GM21737 (cell line): Measurements from ENCODE around the gene COLGALT1.
A peak's percentile ranks its signal among the peaks of the same experiment; 100 is the strongest.
"Not testable (repeated sequence)": the region's sequence is repeated elsewhere in the genome, so short reads cannot be mapped to it uniquely, and the experiment has no call there.

Experiments used
- ATAC-seq: cut with Tn5 transposase; IDR thresholded peaks from one replicate; pipeline ENCODE4 v1.9.1; 2021; ENCODE audit warnings: mild to moderate bottlenecking, moderate library complexity; ENCODE audit not compliant: unreplicated experiment

Gene COLGALT1

DNA sequence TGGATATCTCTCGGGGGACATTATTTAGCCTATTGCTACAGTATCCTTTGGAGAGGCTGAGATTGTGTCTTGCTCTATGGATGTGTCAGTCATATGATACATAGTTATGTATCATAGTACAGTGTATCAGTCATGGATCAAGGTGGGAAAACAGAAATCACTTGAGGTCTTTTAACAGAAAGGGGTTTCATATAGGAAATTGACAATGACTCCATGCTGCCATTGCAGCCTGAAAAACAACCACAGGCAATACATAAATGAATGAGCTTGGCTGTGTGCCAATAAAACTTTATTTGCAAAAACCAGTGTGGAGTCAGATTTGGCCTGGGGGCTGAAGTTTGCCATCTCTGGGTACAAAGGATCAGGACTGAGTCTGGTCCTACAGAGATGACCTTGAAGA is 35.4 kb downstream of the COLGALT1 start:
- no peak for ATAC-seq

DNA sequence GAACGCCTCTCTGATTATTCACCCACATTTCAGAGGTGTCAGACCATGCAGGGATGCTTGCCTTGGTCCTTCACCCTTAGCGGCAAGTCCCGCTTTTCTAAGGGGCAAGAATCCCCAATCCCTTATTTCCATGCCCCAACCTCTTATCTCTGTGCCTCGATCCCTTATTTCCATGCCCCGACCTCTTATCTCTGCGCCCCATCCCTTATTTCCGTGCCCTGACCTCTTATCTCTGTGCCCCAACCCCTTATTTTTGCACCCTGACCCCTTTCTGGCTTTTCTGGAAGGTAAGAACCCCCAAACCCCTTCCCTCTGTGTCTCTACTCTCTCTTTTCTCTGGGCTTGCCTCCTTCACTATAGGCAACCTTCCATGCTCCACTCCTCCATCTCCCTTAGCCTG is 38.8 kb downstream of the COLGALT1 start:
- not testable (repeated sequence) for ATAC-seq

DNA sequence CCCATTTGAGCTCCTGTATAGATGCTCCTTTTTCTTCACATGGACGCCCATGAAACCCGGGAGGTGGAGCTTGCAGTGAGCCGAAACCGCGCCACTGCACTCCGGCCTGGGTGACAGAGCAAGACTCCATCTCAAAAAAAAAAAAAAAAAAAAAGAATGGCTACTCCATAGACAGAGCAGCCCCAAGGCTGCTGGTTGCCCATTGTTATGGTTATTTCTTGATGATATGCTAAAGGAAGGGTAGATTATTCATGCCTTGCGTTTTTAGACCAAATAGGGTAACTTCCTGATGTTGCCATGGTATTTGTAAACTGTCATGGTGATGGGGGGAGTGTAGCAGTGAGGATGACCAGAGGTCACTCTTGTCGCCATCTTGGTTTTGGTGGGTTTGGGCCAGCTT is 42.6 kb downstream of the COLGALT1 start:
- ATAC-seq = not testable (repeated sequence)

DNA sequence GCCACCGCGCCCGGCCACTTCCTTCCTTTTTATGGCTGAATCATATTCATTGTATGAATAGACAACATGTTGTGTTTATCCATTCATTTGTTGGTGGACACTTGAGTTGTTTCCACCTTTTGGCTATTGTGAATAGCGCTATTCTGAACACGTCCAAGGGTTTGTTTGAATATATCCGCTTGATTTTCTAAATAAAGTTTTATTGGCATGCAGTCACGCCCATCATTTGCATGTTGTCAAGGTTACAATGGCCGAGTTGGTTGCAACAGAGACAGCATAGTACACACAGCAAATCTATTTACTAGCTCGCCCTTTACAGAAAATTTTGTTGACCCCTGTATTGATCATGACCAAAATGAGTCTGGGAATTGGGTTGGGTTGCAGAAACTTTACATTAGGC is 43.5 kb downstream of the COLGALT1 start:
- no peak for ATAC-seq

DNA sequence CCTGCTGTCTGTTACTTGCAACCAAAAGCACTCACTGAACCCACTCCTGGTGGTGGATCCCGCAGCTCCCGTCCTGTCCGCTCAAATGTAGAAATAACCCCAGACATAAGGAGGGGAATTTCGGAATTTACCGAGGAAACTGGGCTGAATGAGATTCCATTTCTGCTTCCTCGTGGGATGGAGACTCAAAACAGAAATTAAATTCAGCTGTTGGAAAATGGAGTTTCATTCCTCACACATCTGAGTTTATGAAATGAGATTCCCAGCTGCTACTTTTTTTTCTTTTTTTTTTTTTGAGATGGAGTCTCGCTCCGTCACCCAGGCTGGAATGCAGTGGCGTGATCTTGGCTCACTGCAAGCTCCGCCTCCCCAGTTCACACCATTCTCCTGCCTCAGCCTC is 44.3 kb downstream of the COLGALT1 start:
- ATAC-seq = no peak

DNA sequence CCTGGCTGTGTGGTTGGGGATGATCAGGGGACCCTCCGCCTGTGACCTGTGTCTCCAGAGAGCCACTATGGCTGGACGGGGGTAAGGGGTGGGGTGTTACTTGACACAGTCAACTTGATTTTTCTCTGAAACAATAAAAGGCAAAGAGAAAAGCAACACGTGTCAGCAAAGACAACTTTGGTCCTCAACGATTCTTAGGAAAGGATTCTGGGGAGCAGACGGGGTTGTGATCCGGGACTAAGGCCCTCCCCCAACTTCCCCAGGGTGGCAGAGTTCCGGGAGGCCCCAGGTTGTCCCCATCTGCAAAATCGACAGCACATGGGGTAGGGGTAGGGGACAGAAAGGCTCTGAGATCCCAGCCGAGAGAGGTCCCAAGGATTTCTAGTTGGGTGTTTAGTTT is 46.2 kb downstream of the COLGALT1 start:
- no peak for ATAC-seq

DNA sequence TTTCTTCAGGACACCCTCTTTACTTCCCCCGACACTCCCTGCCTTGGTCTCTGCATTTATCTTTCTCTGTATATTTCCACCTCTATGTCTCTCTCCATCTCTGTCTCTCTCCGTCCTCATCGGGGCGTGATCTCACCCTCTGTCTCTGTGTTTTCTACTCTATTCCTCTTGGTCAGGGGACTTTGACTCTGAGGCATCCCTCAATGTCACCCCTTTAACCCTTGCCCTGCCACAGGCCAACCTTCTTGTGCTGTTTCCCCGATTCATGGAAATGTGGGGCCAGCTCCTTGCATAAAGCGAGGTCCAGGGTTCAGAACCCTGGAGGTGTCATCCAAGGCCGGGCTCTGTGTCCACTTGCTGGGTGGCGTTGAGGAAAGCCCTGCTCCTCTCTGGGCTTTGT is 46.8 kb downstream of the COLGALT1 start:
- no peak for ATAC-seq

DNA sequence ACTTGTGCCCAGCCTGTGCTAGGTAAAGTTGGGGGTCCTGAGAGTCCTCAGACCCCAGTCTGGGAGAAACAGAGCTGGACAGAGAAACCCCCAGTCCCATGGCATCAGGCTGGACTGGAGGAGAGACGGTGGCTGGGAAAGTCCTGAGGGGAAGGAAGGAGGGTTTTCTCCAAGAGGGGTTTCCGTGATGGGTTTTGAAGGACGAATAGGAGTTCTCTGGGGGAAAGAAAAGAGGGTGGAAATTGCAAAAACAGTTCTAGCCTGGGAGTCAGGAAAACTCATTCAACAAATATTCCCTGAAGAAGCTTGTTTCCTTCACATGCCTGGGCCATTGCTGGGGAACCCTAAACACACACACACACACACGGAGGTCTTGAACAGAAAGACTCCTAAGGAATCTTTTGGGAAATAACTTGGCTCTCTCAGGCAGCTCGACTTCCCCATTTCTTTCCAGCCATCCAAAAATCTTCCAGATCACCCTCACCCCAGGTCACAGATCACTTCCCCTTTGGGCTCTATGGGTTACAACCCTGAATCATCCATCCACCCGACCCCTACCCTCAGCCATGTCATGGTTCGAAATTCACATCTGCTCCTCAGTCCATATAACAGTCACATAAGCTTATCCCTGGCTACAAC is 47.5 kb downstream of the COLGALT1 start:
- ATAC-seq = no peak

DNA sequence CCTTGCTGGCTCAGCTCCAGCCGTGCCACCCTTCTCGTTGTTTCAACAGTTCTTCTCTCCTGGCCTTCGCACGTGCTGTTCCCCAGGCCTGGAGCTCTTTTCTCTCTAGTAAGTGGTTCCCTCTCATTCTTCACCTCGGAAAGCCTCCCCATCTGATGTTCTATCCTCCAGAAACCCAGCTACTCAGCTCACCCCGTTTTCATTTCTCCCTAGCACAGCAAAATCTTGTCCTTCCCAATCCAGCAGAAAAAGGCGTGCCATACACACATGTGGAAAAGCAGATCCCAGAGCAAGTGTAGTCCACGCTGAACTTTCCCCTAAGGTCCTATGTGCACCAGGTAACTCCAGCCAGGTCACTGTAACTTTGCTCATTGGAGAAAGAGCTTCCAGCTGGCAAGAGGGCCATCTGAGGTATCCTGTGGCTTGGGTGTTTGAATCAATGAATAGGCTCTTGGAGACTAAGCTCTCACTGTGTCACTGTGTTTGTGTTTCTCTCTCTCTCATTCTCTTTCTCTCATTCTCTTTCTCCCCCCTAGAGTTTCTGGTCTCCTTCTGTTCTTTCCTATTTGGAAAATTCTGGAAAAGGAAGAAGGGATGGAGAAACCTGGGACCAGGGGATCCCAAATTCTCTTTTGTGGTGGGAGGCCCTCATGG is 49.0 kb downstream of the COLGALT1 start:
- ATAC-seq = no peak

DNA sequence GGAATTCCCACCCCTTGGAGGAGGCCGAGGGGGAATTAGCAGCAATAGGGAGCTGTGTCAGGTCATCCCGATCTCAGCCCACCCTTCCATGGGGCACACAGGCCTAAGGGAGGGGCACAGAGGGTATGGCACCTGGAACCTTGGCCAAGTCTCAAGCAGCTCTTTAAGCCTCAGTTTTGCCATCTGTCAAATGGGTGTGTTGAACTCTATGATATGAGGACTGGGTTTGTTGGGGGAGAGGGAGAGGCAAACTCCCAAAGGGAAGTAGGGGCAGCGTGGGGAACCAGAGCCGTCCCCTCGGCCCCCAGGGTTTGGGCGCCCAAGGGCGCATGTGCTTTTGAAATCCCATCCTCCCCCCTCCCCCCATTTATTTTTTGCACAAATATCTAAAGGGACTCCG is 49.7 kb downstream of the COLGALT1 start:
- no peak for ATAC-seq

DNA sequence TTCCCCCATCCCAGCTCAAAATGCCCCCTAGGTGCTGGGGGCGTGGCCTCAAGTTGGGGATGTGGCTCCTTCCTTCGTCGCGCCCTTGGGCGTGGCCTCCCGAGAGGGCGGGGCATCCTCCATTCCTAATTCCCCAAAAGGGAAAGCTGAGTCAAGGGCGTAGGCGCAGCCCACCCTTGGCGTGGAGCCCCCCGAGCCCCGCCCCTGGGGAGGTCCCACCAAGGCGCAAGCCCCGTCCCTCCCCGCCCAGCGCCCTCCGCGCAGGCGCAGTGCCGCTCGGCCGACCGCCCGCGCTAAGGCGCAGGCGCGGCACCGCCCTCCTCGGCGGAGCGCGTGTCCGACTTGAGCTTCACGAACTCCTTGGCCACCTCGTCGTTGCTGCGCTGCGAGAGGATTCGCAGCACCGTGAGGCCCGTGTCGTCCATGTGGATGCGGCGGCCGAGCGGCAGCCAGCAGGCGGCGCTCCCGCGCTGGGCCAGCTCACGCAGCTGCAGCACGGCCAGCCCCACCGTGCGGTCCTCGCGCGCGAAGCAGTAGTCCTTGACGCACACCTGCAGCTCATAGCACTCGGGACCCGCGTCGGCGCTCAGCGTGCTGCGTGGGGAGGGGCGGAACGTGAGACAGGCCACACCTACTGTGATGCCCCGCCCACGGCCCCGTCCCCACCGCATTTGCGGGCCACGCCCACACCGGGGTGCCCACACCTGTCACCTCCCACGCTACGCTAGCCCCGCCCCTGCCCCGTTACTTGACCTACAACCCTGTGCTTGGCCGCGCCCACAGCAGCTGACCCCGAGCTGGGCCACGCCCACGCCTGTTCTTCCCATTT is 50.5 kb downstream of the COLGALT1 start:
- peak; percentile 76 for ATAC-seq

DNA sequence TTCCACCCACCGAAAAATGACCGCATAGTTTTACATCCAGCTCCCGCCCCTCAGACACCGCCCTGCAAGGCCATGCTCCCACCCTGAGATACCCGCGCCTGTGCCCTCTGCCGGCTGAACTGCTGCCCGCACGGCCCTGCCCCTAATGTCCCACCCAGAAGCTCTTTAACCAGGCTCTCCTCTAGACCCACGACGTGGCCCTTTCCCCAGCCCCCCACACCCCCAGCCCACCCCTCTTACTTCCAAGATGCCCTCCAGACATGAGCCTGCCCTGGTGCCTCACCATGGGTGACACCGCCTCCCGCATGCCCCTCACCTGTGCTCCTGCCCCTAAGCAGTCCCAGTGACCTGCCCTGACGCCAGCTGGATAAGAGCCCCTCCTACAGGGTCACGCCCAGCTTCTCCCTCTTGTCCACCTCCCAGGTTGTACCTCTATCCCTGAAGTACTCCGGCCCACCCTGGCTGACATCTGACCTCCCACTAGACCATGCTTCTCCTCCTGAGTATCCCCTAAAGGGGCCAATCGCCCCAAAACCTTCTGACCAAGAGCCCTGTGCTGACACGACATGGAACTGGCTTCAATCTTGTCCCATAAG is 51.2 kb downstream of the COLGALT1 start:
- ATAC-seq = no peak

DNA sequence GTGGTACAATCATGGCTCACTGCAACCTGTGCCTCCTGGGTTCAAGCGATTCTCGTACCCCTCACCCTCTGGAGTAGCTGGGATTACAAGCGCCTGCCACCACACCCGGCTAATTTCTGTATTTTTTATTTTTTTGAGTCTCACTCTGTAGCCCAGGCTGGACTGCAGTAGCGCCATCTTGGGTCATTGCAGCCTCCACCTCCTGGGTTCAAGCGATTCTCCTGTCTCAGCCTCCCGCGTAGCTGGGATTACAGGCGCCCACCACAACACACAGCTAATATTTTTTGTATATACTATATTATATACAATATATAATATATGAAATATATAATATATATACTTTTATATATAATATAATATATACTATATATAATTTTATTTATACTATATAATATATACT is 52.5 kb downstream of the COLGALT1 start:
- no peak for ATAC-seq

DNA sequence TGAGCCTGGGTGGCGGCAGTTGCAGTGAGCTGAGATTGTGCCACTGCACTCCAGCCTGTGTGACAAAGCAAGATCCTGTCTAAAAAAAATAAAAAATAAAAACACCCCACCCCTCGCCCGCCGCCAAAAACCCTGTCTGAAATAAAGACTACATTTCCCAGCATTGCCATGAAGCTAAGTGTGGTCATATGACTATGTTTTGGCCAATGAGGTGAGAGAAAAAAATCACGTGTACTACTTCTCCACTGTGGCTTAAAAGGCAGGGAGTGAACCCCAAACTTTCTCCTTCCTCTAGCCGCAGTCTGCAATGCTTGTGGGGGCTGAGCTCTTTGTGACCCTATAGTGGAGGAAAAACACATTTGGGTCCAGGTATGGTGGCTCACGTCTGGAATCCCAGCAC is 54.9 kb downstream of the COLGALT1 start:
- ATAC-seq = no peak

DNA sequence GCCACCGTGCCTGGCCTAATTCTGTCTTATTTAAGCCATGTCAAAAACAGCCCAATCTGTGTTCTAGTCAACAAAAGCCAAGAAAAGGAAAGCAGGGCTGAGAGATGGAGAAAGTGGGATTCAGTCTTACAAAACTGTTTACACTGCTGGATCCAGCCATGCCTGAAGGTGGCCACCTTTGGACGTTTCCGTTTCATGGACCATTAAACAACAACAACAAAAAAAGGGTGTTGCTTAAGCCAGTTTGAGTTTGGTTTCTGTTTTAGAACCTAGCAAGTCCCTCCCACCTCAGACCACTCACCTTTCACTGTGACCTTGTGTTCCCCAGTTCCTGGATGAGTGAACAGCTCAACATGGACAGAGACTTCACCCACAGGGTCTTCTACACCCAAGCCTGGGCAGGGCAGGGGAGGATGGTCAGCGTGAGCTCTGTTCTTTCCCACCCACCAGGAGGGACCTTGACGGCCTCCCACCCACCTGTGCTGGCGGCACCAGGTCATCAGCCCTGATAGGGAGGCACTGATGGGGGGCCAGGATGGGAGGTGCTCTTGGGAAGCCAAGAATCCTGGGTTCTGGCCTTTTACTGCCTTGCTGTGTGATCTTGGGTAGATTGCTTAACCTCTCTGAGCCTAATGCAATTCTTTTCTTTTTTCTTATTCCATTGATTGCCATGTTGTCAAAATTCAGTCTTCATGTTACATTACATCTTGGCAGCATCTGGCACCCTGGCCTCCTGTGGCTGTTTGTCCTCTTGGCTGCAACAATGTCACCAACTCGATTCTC is 56.2 kb downstream of the COLGALT1 start:
- ATAC-seq = no peak

DNA sequence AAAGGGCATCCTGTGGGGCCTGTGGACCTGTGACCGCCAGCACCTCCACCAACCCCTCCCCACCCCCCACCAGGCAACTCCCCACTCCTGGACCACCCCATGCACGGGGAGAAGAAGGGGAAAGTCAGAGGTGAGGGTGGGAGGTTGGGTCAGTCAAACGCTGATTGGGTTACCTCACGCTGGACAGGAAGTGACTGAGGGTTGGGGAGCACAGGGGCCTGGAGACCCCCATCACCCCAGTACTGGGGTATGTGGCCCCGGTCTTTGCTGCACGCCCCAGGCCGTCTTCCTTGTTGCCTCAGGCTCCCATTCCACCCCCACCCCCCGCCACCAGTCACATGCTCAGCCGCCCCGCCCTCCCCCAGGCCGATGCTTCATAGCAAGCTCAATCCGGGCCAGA is 59.0 kb downstream of the COLGALT1 start:
- ATAC-seq = no peak

DNA sequence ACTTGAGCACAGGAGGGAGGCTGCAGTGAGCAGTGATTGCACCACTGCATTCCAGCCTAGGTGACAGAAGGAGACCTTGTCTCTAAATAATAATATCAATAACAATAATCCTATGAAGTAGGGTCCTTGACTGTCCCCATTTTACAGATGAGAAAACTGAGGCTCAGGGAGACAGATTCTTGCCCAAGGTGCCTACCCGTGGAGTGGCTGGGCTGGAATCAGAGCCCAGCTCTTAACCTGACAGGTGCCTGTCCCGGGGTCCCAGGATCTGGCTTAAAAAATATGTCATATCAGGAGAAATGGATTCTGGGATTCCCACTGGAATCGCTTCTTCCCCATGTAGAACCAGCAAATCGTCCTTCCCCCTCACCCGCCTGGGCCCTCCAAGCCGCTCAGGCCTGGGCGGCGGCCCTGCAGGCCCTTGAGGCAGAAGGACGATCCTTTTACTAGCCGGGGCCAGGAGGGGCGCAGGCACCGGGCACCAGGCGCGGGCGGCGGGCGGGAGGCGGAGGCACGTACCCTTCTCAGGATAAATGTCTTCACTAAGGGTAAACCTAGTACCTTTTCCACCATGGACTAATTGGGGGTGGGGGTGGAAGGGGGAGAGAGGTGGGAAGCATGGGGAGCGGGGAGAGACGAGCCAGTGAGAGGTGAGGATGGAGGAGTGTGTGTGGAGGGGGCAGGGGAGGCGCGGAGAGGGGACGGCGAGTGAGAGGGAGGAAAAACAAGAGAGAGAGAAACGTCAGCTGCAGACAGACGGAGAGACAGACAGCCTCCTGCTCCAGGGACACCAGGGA is 60.6 kb downstream of the COLGALT1 start:
- no peak for ATAC-seq

DNA sequence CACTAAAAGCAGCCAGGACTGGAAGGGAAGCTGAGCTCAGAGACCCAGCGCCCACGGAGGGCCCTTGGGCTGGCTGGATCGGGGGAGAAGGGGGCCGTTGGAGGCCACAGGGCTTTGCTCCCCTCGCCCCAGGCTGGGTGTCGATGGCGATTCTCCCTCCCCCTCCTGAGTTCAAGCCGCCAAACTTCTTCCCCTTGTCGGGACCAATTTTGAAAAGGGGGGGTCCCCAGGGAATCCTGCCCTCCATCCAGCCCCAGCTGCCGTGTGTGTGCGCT is 61.2 kb downstream of the COLGALT1 start:
- no peak for ATAC-seq

DNA sequence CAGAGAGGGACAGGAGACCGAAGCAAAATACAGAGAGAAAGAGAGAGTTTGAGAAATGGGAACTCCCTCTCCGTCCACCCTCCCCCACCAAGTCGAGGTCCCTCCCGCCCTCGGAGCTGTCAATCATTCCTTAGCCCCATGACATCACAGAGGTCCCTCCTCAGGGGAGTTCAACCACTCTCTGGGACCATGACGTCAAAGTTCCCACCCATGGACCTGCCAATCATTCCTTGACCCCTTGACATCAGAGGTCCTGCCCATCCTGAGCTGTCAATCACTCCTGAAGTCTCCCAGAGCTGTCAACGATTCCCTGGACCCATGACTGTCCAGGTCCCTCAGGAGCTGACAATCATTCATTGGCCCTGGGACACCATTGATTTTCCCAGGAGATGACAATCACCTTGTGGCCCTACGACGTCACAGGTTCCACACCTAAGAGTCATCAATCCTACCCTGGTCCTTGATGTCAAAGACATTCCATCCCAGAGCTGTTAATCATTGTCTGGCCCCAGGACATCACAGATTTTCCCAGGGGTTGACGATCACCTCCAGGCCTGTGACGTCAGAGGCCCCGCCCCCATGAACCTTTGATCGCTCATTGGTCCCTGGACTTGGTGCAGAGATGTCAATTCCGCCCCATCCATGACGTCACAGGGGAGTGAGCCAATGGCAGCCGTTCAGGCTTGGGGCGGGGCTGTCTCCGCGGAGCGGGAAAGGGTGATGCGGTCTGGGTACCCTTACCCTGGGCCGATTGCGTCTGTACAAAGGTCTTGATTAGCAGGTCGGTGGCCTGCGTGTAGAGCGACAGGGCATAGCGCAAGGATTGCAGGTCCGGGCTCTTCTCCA is 61.7 kb downstream of the COLGALT1 start:
- no peak for ATAC-seq

DNA sequence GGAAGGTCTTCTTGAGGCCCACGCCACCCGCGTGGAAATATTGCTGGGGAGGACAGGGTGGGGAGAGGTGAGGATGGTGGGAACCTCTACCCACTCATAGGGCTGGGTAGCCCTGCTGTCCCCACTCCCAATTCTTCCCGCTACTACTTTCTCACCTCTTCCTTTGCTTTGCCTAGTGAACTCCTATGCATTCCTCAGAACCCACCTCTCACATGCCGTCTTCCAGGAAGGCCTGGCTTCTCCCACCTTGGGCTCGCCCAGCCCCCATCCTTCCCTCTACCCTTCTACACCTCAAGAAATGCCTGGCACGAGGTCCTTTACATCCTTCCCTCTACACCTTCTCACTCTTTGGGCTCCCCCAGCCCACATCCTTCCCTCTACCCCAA is 62.4 kb downstream of the COLGALT1 start:
- no peak for ATAC-seq
